WTC11 (cell line): ENCODE results near the gene SMIM10L2A. TPM values are rescaled to one million over a fixed set of nuclear protein-coding genes. Genes with fewer than 3 reads are reported as not detected.

Experiments used
- ATAC-seq: fragments of 200-7000 bp; cut with Tn5 transposase; 2 replicates; pipeline ENCODE4 v1.10.0; 2021; ENCODE audit warnings: mild to moderate bottlenecking, moderate library complexity
- CTCF ChIA-PET: fragments of 300-600 bp; sonication (Branson Sonifier 250); formaldehyde crosslinking; loops from one replicate; lab custom pipeline; 2021; ENCODE audit warnings: antibody characterized with exemption; lab: Charles Lee
- POLR2A ChIA-PET: fragments of 350-600 bp; sonication (Branson Sonifier 250); formaldehyde crosslinking; loops from one replicate; lab custom pipeline; 2021; ENCODE audit warnings: antibody characterized with exemption; lab: Charles Lee
- DNase-seq: peaks from one replicate; pipeline ENCODE4 v3.0.0; 2021; ENCODE audit warnings: low spot score
- H3K27ac Mint-ChIP-seq: 2 replicates; pipeline ENCODE4 v1.8.0; 2021; ENCODE audit warnings: mixed read lengths
- H3K27me3 Mint-ChIP-seq: 2 replicates; pipeline ENCODE4 v1.8.0; 2021; ENCODE audit warnings: low read depth, mild to moderate bottlenecking, moderate library complexity, mixed read lengths
- H3K36me3 Mint-ChIP-seq: 2 replicates; pipeline ENCODE4 v1.8.0; 2021; ENCODE audit warnings: mixed read lengths
- H3K4me1 Mint-ChIP-seq: 2 replicates; pipeline ENCODE4 v1.8.0; 2022; ENCODE audit warnings: mixed read lengths
- H3K4me3 Mint-ChIP-seq: 2 replicates; pipeline ENCODE4 v1.8.0; 2021; ENCODE audit warnings: mild to moderate bottlenecking, moderate library complexity, mixed read lengths
- H3K9me3 Mint-ChIP-seq: 2 replicates; pipeline ENCODE4 v1.8.0; 2021; ENCODE audit warnings: mixed read lengths
- CBFB ChIP-seq: sonication (generic); formaldehyde crosslinking; IDR thresholded peaks from 2 replicates; pipeline ENCODE4 v1.8.1; 2022; ENCODE audit warnings: mild to moderate bottlenecking, low read depth, missing genetic modification reagents
- CREB1 ChIP-seq: sonication (generic); formaldehyde crosslinking; IDR thresholded peaks from 2 replicates; pipeline ENCODE4 v1.8.0; 2023; ENCODE audit warnings: mild to moderate bottlenecking, missing genetic modification reagents
- EMX1 ChIP-seq: fragments of 250-450 bp; sonication (Bioruptor Pico); IDR thresholded peaks from 2 replicates; pipeline ENCODE4 v1.8.0; 2021; ENCODE audit warnings: mild to moderate bottlenecking
- ESRRA ChIP-seq: sonication (generic); formaldehyde crosslinking; IDR thresholded peaks from 2 replicates; pipeline ENCODE4 v1.8.1; 2022; ENCODE audit warnings: mild to moderate bottlenecking, missing genetic modification reagents, borderline replicate concordance
- ETV6 ChIP-seq: sonication (generic); formaldehyde crosslinking; IDR thresholded peaks from 2 replicates; pipeline ENCODE4 v1.8.1; 2022; ENCODE audit warnings: mild to moderate bottlenecking, missing genetic modification reagents
- FOXP1 ChIP-seq: sonication (generic); formaldehyde crosslinking; IDR thresholded peaks from 2 replicates; pipeline ENCODE4 v1.8.0; 2022; ENCODE audit warnings: missing genetic modification reagents, mild to moderate bottlenecking, moderate library complexity, borderline replicate concordance
- GRHL2 ChIP-seq: fragments of 250-450 bp; sonication (Bioruptor Pico); IDR thresholded peaks from 2 replicates; pipeline ENCODE4 v1.8.0; 2022; ENCODE audit warnings: mild to moderate bottlenecking, moderate library complexity; ENCODE audit not compliant: insufficient replicate concordance, severe bottlenecking
- KAT7 ChIP-seq: sonication (generic); formaldehyde crosslinking; IDR thresholded peaks from 2 replicates; pipeline ENCODE4 v1.8.1; 2023; ENCODE audit warnings: missing genetic modification reagents, mild to moderate bottlenecking, borderline replicate concordance
- NFE2L1 ChIP-seq: sonication (generic); formaldehyde crosslinking; IDR thresholded peaks from 2 replicates; pipeline ENCODE4 v1.8.1; 2023; ENCODE audit warnings: missing genetic modification reagents
- TEAD1 ChIP-seq: sonication (generic); formaldehyde crosslinking; IDR thresholded peaks from 2 replicates; pipeline ENCODE4 v1.8.0; 2022; ENCODE audit warnings: mild to moderate bottlenecking, missing genetic modification reagents
- TP53 ChIP-seq: sonication (generic); formaldehyde crosslinking; IDR thresholded peaks from 2 replicates; pipeline ENCODE4 v1.8.1; 2023; ENCODE audit warnings: mild to moderate bottlenecking, missing genetic modification reagents
- ZNF219 ChIP-seq: sonication (generic); formaldehyde crosslinking; IDR thresholded peaks from 2 replicates; pipeline ENCODE4 v1.8.0; 2023; ENCODE audit warnings: missing genetic modification reagents, mild to moderate bottlenecking, borderline replicate concordance
- ZNF671 ChIP-seq: fragments of 250-450 bp; sonication (Bioruptor Pico); IDR thresholded peaks from 2 replicates; pipeline ENCODE4 v1.8.0; 2021; ENCODE audit warnings: mild to moderate bottlenecking
- total RNA-seq: library from RNA; stranded (reverse); gene quantifications from 3 replicates; pipeline ENCODE4 v1.2.3, GENCODE V29; 2021
- TF ChIP-seq, protein P1 (sequence below): sonication (generic); formaldehyde crosslinking; IDR thresholded peaks from 2 replicates; pipeline ENCODE4 v1.8.0; 2022; ENCODE audit warnings: mild to moderate bottlenecking, missing genetic modification reagents
- TF ChIP-seq, protein P2 (sequence below): sonication (generic); formaldehyde crosslinking; conservative IDR thresholded peaks from 2 replicates; pipeline ENCODE4 v1.8.1; 2022; ENCODE audit warnings: mild to moderate bottlenecking, missing genetic modification reagents
- TF ChIP-seq, protein P3 (sequence below): sonication (generic); formaldehyde crosslinking; IDR thresholded peaks from 2 replicates; pipeline ENCODE4 v1.8.1; 2023; ENCODE audit warnings: mild to moderate bottlenecking, missing genetic modification reagents
- TF ChIP-seq, protein P4 (sequence below): sonication (generic); formaldehyde crosslinking; IDR thresholded peaks from 2 replicates; pipeline ENCODE4 v1.8.1; 2022; ENCODE audit warnings: mild to moderate bottlenecking, missing genetic modification reagents, moderate library complexity, borderline replicate concordance
- TF ChIP-seq, protein P5 (sequence below): fragments of 250-450 bp; sonication (Bioruptor Pico); IDR thresholded peaks from 2 replicates; pipeline ENCODE4 v1.9.0; 2021; ENCODE audit warnings: moderate library complexity, mild to moderate bottlenecking, inconsistent platforms, borderline replicate concordance
- TF ChIP-seq, protein P6 (sequence below): sonication (generic); formaldehyde crosslinking; IDR thresholded peaks from 2 replicates; pipeline ENCODE4 v1.8.1; 2022; ENCODE audit warnings: missing genetic modification reagents, borderline replicate concordance
- TF ChIP-seq, protein P7 (sequence below): sonication (generic); formaldehyde crosslinking; IDR thresholded peaks from 2 replicates; pipeline ENCODE4 v1.8.0; 2023; ENCODE audit warnings: mild to moderate bottlenecking, missing genetic modification reagents

SMIM10L2A gene
- total RNA-seq, 1 experiment from 2014 or later, result 4.7 TPM

DNA sequence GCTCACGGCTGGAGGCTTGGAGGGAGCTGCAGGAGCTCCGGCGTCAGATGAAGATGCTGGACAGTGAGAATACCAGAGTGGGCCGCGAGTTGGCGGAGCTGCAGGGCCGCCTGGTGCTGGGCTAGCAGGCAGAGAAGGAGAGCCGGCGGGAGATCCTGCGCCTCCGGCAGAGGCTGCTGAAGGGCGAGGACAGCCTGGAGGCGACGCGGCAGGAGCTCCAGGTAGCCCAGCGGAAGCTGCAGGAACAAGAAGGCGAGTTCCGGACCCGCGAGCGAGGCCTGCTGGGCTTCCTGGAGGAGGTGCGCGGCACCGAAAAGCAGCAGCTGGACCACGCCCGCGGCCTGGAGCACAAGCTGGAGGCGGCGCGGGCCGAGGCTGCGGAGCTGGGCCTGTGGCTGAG lies 14.7 kb downstream of the SMIM10L2A start (continued):
- TF ChIP-seq, protein P1, sequence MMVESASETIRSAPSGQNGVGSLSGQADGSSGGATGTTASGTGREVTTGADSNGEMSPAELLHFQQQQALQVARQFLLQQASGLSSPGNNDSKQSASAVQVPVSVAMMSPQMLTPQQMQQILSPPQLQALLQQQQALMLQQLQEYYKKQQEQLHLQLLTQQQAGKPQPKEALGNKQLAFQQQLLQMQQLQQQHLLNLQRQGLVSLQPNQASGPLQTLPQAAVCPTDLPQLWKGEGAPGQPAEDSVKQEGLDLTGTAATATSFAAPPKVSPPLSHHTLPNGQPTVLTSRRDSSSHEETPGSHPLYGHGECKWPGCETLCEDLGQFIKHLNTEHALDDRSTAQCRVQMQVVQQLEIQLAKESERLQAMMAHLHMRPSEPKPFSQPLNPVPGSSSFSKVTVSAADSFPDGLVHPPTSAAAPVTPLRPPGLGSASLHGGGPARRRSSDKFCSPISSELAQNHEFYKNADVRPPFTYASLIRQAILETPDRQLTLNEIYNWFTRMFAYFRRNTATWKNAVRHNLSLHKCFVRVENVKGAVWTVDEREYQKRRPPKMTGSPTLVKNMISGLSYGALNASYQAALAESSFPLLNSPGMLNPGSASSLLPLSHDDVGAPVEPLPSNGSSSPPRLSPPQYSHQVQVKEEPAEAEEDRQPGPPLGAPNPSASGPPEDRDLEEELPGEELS (CRISPR knock-in tag), result no peak
- TF ChIP-seq KAT7 (CRISPR knock-in tag), result no peak
- TF ChIP-seq ESRRA (CRISPR knock-in tag), result no peak

DNA sequence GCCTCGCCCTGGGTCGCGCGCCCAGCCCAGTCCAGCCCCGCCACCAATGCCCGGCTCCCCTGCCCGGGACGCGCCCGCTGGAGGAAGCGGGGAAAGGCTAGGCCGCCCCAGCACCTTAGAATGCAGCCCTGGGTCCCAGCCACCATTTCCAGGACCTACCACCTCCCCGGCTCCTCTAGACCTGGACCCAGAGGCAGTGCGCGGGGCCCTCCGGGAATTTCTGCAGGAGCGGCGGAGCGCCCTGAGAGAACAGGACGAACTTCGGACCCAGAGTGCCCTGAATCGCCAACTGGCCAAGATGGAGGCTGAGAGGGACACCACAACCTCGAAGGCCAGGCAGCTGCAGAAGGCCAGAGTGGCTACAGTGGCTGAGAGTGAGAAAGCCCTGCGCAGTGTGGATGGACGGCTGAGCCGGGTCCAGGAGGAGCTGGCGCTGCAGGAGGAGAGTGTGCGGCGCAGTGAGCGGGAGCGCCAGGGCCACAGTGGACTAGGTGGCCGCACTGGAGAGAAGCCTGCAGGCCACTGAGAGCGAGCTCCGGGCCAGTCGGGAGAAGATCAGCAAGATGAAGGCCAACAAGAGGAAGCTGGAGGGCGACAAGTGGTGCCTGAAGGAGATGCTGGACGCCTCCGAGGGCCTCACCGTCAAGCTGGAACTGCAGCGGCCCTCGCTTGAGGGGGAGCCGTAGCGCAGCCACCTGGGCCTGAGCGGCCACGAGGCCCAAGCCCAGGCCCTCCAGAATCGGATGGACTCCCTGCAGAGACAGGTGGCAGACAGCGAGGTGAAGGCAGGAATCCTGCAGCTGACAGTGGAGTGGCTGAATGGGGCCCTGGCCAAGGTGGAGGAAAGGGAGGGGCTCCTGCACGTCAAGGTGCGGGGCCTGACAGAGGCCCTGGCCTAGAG lies 15.5 kb downstream of the SMIM10L2A start:
- ChIA-PET POLR2A (no interaction called here), CTCF (interaction anchor here (0.9 to 1.7 kb wide), 6 partner anchors 12 to 251 kb away, joined by 3 to 11 read pairs (median 4); no protein-coding TSS in a partner anchor)
- no peaks in the 10 kb centered on the region for H3K9me3 Mint-ChIP-seq
- no peak overlapping the region for H3K27ac Mint-ChIP-seq
- H3K36me3 Mint-ChIP-seq, result no peaks in the 10 kb centered on the region
- H3K4me1 Mint-ChIP-seq, result no peaks in the 10 kb centered on the region
- H3K27me3 Mint-ChIP-seq, result no peaks in the 10 kb centered on the region
- DNase-seq (no peak), ATAC-seq (no peak)
- no peak overlapping the region for H3K4me3 Mint-ChIP-seq
- TF ChIP-seq, protein P2, sequence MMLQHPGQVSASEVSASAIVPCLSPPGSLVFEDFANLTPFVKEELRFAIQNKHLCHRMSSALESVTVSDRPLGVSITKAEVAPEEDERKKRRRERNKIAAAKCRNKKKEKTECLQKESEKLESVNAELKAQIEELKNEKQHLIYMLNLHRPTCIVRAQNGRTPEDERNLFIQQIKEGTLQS (CRISPR knock-in tag), result no peak
- TF ChIP-seq CBFB (CRISPR knock-in tag), result no peak
- no peak for TF ChIP-seq TP53
- TF ChIP-seq, protein P3, sequence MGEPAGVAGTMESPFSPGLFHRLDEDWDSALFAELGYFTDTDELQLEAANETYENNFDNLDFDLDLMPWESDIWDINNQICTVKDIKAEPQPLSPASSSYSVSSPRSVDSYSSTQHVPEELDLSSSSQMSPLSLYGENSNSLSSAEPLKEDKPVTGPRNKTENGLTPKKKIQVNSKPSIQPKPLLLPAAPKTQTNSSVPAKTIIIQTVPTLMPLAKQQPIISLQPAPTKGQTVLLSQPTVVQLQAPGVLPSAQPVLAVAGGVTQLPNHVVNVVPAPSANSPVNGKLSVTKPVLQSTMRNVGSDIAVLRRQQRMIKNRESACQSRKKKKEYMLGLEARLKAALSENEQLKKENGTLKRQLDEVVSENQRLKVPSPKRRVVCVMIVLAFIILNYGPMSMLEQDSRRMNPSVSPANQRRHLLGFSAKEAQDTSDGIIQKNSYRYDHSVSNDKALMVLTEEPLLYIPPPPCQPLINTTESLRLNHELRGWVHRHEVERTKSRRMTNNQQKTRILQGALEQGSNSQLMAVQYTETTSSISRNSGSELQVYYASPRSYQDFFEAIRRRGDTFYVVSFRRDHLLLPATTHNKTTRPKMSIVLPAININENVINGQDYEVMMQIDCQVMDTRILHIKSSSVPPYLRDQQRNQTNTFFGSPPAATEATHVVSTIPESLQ (CRISPR knock-in tag), result no peak
- TF ChIP-seq, protein P4, sequence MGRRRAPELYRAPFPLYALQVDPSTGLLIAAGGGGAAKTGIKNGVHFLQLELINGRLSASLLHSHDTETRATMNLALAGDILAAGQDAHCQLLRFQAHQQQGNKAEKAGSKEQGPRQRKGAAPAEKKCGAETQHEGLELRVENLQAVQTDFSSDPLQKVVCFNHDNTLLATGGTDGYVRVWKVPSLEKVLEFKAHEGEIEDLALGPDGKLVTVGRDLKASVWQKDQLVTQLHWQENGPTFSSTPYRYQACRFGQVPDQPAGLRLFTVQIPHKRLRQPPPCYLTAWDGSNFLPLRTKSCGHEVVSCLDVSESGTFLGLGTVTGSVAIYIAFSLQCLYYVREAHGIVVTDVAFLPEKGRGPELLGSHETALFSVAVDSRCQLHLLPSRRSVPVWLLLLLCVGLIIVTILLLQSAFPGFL, result no peak
- no peak for TF ChIP-seq FOXP1 (CRISPR knock-in tag)
- no peak for TF ChIP-seq ZNF671 (CRISPR knock-in tag)
- TF ChIP-seq, protein P5, sequence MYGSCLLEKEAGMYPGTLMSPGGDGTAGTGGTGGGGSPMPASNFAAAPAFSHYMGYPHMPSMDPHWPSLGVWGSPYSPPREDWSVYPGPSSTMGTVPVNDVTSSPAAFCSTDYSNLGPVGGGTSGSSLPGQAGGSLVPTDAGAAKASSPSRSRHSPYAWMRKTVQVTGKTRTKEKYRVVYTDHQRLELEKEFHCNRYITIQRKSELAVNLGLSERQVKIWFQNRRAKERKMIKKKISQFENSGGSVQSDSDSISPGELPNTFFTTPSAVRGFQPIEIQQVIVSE (CRISPR knock-in tag), result no peak
- TF ChIP-seq, protein P6, sequence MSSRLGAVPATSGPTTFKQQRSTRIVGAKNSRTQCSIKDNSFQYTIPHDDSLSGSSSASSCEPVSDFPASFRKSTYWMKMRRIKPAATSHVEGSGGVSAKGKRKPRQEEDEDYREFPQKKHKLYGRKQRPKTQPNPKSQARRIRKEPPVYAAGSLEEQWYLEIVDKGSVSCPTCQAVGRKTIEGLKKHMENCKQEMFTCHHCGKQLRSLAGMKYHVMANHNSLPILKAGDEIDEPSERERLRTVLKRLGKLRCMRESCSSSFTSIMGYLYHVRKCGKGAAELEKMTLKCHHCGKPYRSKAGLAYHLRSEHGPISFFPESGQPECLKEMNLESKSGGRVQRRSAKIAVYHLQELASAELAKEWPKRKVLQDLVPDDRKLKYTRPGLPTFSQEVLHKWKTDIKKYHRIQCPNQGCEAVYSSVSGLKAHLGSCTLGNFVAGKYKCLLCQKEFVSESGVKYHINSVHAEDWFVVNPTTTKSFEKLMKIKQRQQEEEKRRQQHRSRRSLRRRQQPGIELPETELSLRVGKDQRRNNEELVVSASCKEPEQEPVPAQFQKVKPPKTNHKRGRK (CRISPR knock-in tag), result no peak
- TF ChIP-seq CREB1 (CRISPR knock-in tag), result no peak
- TF ChIP-seq ESRRA (CRISPR knock-in tag), result no peak
- TF ChIP-seq ZNF219 (CRISPR knock-in tag), result no peak
- no peak for TF ChIP-seq EMX1 (CRISPR knock-in tag)
- TF ChIP-seq TEAD1, result no peak
- TF ChIP-seq, protein P7, sequence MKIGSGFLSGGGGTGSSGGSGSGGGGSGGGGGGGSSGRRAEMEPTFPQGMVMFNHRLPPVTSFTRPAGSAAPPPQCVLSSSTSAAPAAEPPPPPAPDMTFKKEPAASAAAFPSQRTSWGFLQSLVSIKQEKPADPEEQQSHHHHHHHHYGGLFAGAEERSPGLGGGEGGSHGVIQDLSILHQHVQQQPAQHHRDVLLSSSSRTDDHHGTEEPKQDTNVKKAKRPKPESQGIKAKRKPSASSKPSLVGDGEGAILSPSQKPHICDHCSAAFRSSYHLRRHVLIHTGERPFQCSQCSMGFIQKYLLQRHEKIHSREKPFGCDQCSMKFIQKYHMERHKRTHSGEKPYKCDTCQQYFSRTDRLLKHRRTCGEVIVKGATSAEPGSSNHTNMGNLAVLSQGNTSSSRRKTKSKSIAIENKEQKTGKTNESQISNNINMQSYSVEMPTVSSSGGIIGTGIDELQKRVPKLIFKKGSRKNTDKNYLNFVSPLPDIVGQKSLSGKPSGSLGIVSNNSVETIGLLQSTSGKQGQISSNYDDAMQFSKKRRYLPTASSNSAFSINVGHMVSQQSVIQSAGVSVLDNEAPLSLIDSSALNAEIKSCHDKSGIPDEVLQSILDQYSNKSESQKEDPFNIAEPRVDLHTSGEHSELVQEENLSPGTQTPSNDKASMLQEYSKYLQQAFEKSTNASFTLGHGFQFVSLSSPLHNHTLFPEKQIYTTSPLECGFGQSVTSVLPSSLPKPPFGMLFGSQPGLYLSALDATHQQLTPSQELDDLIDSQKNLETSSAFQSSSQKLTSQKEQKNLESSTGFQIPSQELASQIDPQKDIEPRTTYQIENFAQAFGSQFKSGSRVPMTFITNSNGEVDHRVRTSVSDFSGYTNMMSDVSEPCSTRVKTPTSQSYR, result no peak
- no peak for TF ChIP-seq GRHL2 (CRISPR knock-in tag)
- no peak for TF ChIP-seq NFE2L1
- TF ChIP-seq ETV6, result no peak
